HG02973 (cell line): Measurements from ENCODE around the gene LCN15.
"Not testable (repeated sequence)": the region's sequence is repeated elsewhere in the genome, so short reads cannot be mapped to it uniquely, and the experiment has no call there.

Experiments
- ATAC-seq: cut with Tn5 transposase; IDR thresholded peaks from one replicate; pipeline ENCODE4 v1.9.1; 2021; ENCODE audit warnings: moderate library complexity; ENCODE audit not compliant: unreplicated experiment

LCN15 gene

DNA sequence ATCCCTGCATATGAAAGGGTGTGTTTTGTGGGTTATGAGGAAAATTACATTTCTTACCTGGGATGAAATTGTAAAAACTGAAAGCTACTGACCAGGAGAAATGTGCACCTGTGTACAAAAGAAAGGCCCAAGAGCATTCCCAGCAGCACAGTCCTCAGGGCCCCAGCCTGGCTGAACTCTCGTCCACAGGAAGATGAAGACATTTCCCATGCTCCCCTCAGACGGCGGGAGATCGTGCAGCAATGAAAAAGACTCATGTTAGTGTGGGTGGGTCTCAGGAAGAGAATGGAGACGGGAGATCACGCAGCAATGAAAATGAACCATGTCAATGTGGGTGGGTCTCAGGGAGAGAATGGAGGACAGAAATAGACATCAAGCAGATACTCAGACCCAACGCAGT lies 12.6 kb upstream of the LCN15 start:
- no peak for ATAC-seq

DNA sequence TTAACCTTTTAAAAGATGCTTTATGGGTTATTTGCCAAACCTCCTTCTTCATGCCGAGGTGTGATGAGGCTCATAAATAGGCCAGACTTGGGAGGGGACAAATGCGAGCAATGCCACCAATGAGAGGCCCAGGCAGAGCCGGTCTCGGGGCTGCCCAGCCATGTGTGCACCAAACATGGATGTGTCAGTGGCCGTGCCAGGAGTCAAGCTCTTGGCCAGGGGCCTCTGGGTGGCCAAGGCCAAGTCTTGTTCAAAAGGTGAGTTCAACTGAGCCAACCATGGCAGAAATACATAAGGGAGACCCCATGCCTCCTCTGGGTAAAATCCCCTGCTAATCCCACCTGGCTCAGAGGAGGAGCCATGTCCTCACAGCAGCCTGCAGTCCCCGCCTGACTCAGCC lies 10.9 kb upstream of the LCN15 start:
- no peak for ATAC-seq

DNA sequence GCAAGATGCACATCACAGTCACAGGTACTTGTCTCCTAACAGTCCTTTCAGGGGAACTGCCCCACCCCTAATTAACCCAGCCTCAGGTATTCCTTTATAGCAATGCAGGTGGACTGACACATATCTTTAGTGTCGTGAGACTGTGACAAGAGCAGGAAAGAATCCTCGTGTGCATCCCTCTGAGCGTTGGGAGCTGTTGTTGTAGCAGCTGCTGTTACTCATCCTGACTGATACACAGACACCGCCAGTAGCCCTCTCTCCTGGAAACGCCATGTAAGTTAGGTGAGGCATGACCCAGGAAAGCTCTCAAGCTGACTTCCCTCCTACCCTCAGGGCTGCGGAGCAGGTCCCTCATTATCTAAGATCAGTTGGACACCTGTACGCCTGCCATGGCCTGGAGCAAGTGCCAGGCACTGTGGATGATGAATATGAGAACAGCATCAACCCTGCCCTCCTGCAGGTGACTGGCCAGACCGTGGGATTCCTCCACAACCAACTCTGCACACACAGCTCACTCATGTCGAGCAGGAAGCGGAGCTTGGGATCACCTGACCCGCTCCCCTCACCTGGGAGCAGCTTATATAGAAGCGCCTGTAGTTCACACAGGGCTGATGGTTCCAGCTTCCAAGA lies 10.2 kb upstream of the LCN15 start:
- no peak for ATAC-seq

DNA sequence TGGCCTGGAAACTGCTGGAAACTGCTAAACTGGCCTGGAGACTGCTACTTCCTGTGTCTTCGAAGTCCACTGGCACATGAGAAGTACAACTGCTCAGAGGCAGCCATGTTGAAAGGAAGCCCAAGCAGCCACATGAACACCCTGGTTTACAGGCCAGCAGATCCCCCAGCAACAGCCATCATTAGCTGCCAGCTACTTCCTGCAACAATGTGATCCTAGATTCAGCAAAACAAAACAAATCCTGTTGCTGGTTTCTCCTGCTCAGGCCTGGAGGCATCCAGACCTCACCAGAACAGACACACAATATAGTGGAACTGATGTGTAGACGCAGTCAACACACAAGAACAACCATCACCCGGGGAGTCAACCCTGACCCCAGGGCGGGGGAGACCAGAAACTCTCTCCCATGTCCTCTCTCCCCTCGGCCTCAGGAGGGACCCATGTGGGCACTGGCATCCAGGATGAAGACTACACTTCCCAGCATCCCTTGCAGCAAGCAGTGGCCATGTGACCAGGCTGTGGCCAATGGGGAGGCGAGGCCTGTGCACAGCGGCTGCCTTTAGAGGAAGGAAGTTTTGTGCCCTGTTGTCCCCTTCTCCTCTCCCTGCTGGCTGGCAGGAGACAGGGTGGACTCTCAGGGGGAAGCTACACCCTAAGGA lies 9.2 kb upstream of the LCN15 start:
- ATAC-seq, result no peak

DNA sequence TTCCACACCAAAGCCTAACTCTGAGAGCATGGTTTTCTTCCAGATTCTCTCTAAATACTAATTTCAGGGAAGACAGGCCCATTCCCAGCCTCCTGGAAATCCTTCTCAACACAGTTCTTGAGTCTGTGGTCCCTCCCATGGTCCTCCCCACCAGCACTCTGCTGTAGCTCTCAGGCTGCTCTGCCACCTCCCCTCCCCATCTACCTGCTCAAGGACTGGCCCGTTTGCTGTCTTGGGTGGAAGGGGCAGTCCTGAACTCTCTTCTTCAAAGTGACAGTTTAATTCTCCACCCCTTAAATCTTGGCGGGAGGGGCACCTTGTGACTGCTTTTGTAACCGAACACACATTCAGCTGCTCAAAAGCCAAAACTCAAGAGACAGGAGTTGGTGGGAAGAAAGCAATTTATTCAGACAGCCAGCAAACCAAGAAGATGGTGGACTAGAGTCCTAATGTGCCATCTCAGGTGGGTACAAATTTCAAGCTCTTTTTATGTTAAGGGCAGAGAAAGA lies 7.6 kb upstream of the LCN15 start:
- no peak for ATAC-seq

DNA sequence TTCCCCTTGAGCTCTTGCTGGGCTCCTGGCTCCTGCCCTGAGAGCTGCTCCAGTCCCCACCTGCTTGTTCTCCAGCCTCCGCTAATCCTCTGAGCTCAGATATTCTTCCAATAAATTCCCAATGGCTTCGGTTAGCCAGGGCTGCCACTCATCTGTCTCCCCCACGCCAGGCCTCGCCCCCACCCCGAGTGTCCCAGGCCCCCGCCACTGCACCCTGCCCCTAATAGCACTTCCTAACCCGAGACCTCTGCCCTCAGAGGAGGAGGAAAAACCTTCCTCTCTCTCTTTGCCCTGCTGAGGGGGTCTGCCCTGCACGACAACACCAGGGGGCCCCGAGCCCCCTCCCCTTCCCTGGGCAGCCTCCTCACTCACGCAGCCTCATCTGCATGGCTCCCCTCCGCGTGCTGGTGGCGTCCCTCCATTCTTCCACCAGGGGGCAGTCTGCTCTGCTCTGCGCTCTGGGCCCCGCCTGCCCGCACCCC lies 5.4 kb upstream of the LCN15 start:
- ATAC-seq, result no peak

DNA sequence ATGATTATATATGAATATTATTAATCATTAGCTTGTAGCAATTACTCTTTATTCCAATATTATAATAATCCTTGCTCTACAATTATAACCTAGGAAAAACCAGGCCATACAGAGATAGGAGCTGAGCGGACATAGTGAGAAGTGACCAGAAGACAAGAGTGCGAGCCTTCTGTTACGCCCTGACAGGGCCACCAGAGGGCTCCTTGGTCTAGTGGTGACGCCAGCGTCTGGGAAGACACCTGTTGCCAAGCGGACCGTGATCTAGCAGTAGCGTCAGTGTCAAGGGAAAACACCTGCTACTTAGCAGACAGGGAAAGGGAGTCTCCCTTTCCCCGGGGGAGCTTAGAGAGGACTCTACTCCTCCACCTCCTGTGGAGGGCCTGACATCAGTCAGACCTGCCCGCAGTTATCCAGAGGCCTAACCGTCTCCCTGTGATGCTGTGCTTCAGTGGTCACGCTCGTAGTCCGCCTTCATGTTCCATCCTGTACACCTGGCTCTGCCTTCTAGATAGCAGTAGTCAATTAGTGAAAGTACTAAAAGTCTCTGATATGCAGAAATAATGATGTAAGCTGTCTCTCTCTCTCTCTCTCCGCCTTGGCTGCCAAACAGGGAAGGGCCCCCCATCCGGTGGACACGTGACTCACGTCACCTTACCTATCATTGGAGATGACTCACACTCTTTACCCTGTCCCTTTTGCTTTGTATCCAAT lies 2.2 kb upstream of the LCN15 start:
- ATAC-seq, result not testable (repeated sequence)

DNA sequence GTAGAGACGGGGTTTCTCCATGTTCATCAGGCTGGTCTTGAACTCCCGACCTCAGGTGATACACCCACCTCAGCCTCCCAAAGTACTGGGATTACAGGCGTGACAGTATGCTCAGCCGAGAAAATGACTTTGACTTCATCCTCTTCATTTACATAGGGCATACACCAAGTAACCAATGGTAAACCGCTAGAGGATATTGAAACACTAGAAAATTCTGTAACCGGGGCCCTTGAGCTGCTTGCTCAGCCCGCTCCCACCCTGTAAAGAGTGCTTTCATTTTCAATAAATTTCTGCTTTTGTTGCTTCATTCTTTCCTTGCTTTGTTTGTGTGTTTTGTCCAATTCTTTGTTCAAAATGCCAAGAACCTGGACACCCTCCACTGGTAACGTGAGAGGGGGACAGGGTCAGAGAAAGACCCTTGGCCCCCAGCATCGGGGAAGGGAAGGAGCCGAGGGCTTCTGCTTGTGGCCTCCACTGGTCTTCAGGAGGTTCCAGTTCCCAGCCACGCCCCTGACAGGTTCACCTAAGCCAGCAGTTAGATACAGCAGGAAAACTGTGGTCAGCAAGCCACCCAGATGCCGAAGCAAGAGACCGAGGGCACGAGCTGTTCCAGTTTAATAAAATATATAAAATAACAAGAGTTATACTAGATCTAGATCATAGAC lies 1.6 kb upstream of the LCN15 start:
- ATAC-seq, result not testable (repeated sequence)

DNA sequence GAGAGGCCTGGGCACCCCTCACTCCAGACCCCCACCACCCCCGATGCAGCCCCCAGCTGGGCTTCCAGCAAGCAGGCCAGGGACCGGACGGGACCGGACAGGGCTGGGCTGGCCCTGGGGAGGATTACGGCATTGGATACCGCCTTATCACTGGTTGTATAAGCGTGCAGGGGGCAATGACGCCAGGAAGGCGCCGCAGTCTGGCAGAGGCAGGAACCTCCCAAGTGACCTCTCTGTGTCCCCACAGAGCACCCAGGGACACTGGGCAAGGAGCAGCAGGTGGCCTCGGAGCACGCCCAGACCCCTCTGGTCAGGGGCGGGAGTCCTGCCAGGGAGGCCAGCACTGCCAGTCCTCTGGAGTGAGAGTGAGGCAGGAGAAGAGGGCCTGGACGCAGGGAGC lies 723 bp upstream of the LCN15 start:
- no peak for ATAC-seq

DNA sequence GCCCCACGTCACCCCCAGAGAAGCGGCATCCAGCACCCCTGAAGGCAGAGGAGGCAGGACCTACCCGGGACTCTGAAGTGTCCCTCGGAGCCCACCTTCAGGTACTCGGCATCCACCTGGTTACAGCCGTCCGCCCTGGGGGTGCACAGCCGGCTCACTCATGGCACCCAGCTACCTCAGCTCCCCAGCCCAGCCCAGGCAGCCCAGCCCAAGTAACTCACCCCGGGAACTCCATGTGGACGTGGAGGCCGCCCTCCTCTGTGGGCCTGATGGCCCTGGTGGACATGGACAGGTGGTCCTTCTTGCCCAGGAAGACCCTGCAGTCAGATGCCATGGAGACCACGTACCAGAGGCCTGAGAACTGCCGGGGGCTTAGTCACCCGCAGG lies 676 bp downstream of the LCN15 start:
- ATAC-seq, result no peak

DNA sequence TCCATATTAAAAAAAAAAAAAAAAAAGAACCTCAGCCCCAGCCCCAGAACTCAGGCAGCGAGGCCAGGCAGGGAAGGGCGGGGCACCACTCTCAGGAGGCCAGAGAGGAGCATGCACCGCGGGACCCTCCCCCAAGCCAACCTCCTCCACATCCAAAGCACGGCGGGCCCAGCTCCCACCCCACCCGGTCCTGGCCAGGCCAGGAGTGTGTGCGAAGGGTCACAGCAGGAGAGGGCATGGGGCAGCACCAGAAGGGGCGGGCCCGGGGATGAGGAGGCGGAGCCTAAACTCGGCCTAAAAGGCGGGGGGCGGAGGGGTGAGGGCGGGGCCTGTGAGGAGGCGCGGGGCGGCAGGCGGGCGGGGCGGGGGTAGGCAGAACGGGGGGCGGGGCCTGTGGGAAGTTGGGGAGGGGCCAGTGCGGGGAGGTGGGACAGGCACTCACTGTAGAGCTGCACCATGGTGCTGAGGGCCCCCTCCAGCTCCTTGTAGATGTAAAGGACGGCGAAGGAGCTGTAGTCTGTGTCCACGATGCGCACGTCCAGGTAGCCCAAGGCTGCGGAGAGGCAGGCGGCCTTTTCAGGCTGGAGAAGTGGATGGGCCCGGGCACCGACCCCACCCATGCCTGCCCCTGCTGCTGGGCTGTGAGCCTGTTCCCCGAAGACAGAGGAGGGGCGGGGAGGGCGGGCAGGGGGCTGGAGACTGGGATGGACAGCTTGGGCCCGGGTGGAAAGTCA lies 1.2 kb downstream of the LCN15 start:
- ATAC-seq, result no peak

DNA sequence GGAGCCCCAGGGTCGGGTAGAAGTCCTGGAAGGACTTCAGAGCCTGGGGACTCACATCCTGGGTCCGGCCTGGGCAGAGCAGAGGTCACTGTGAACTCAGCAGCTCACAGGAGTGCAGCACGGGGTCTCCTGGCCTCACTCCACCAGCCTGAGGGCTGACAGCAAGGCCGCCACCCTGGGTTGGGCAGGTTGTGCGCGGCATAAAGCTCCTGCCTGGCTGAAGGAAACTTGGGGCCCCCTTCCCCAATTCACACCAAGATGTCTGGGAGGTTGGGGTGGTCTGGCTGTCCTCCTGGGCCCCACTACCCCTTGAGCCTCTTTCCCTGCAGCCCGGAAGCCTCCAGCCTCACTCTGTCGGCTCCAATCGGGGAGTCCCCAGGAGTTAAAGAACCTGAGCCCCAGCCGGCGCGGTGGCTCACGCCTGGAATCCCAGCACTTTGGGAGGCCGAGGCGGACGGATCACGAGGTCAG lies 2.1 kb downstream of the LCN15 start:
- ATAC-seq, result no peak

DNA sequence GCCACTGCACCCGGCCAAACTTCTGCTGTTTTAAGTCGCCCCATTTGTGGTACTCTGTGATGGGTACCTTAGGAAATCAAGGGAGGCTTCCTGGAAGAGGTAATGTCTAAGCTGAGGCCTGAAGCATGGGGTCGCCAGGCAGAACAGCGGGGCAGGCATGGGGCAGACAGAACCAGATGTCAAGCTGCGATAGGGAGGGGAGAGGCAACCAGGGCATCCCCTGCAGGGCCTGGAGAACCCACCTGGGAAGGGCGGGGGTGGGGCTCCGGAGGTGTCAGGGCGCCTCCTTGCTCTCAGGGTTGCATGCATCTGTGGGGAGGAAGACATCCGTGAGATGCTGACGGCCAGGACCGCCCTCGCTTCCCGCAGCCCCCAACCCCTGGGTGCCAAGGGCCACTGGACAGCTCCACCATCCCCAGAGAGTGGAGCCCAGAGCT lies 2.8 kb downstream of the LCN15 start:
- no peak for ATAC-seq

DNA sequence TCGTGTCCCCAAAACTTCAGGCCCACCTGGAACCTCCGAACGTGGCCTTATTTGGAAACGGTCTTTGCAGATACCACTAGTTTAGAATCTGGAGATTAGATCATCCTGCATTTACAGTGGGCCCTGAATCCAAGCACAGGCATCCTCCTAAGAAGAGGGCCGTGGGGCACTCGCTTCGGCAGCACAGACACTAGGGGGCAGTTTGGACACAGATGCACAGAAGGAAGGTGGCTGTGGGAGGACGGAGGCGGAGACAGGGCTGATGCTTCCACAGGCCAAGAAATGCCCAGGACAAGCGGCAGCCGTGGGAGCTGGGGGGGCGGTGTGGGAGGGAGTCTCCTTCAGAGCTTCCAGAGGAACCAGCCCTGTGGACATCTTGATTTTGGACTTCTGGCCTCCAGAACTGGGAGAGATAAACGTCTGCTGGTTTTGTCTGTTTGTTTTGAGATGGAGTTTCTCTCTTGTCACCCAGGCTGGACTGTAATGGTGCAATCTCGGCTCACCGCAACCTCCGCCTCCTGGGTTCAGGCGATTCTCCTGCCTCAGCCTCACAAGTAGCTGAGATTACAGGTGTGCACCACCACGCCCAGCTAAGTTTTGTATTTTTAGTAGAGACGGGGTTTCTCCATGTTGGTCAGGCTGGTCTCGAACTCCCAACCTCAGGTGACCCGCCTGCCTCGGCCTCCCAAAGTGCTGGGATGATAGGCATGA lies 3.3 kb downstream of the LCN15 start:
- not testable (repeated sequence) for ATAC-seq

DNA sequence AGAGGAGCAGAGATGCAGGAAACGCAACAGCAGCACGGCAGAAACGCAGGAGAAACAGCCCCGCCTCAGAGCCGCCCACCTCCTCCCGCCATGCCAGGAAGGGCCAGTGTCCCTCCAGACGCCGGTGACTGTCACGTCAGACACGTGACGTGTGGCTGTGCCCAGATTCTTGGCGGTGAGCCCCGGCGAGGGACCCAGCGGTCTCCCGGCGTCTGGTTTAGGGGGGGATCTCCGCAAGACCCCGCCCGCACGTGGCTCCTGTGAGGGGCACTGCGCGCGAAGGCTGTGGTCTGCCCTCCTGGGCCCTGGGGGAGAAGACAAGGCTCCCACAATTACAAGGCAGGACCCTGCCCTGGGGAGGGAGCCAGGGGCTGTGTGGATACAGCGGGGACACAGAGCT lies 3.9 kb downstream of the LCN15 start:
- no peak for ATAC-seq

DNA sequence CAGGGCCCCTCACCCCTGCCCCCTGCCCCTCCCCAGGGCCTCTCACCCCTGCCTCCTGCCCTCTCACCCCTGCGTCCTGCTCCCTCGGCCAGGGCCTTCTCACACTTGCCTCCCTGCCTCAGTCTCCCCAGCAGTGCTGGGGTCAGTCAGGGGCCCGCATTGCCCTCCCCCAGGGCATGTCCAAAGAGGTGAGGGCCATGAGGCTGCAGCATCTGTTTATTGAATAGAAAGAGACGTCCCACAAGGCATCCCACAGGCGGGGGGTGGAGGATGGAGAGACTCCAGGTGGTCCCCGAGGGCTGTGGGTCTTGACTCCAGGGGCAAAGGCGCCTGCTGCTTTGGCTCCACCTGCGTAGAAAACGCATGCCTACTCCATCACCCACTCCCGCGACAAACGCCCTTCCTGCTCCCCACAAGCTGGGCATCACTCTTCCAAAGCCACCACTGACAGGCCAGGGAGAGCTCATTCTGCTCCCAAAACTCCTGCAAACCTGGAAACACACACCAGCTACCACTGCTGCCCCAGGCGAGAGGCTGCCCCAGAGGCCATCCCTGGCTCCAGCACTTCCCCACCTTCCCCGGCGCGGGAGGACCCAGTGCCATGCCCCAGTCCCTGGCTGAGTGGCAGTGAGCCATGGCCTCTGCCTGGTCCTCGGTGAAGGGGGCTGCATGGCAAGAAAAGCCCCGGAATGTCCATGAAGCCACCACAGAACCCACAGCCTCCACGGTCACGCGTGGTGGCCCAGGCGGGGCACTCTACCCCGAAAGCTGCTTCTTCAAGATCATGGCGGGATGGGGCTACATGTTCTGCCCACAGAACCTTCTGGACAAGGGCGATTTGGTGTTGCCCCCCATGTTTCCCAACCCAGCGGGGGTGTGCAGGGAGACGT lies 4.6 kb downstream of the LCN15 start:
- ATAC-seq, result no peak

DNA sequence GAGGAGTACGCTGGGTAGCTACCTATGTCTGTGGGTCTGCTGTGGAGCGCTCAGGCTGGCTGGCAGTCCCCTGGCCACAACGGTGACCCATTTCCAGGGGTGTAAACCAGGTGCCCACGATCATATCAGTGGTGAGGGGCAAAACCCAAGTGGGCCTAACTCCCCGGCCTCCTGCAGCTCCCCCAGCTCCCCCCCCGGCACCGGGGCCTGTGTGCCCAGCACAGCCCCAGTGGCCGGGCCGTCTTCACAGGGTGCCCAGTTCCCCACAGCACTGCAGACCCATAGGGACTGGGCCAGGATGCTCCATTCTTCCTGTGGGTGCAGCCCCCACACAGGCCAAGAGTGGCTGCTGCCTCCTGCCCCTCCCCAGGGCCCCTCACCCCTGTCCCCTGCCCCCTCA lies 5.3 kb downstream of the LCN15 start:
- no peak for ATAC-seq

DNA sequence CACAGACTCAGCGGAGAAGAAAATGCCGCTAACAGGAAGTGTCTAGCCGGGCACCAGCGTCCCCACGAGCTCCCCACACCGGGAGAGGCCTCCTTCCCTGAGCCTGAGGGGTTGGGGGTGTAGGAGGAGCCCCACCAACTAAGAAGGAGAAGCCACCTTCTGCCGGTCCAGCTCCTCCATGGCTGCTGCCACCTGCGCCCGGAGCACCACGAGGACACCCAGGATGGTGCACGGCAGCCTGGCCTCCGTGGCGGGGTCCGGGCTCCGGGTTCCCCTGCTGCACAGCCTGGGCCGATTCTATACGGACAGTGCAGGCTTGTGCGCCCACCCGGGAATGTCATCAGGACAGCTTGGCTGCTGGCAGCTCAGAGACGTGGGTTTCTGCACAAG lies 6.6 kb downstream of the LCN15 start:
- no peak for ATAC-seq

DNA sequence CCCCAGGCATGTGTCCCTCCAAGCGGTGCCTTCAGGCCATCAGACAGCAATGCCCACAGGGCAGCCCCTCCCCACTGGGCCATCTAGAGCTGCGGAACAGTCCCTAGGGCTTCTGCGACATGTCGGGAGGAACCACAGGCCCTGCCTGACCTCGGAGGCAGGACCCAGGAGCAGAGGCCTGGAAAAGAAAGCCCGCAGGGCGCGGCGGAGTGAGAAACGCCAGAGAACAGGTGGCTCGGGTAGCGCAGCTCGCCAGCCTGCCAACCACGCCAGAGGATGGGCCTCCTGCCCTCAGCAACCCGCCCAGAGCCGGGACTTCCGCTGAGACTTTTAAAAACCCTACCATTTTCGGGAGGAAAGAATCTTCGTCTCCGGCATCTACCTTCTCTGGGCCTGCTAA lies 7.0 kb downstream of the LCN15 start:
- no peak for ATAC-seq
